AG04450 (cell line): ENCODE measurements around the gene KRTAP10-11. TPM values are rescaled to one million over a fixed set of nuclear protein-coding genes. Genes with fewer than 3 reads are reported as not detected.

Experiments
- CTCF ChIA-PET: fragments of 300-600, 350-600 bp; formaldehyde crosslinking; extraction: SDS; loops from one replicate; lab custom pipeline; 2022; ENCODE audit warnings: antibody characterized with exemption, inconsistent platforms; lab: Charles Lee
- POLR2A ChIA-PET: fragments of 350-600 bp; formaldehyde crosslinking; extraction: SDS; loops from one replicate; lab custom pipeline; 2021; ENCODE audit warnings: antibody characterized with exemption, inconsistent platforms; lab: Yijun Ruan, JAX
- DNase-seq: peaks from one replicate; pipeline ENCODE4 v3.0.0-alpha.2; 2011; ENCODE audit warnings: low read depth, low spot score
- H3K27ac ChIP-seq: one replicate; pipeline ENCODE4 v1.5.1; 2012; ENCODE audit warnings: low read depth, low read length, control low read depth
- H3K27me3 ChIP-seq: one replicate; pipeline ENCODE4 v1.6.0; 2012; ENCODE audit warnings: low read length; ENCODE audit not compliant: control insufficient read depth, insufficient read depth
- H3K4me3 ChIP-seq: 2 replicates; pipeline ENCODE4 v1.5.1; 2011; ENCODE audit warnings: mild to moderate bottlenecking, low read depth, low read length, control low read depth
- H3K9me3 ChIP-seq: 2 replicates; pipeline ENCODE4 v1.5.1; 2012; ENCODE audit warnings: low read length; ENCODE audit not compliant: control insufficient read depth, insufficient read depth
- polyA plus RNA-seq: library from polyadenylated mRNA; depleted of rRNA; stranded (reverse); fragments of >200 nt; gene quantifications from 2 replicates; pipeline ENCODE4 v1.2.3, GENCODE V29; 2011
- TF ChIP-seq, protein P1 (sequence below): IDR thresholded peaks from 2 replicates; pipeline ENCODE4 v1.5.1; 2011; ENCODE audit warnings: low read depth, low read length, control low read depth, inconsistent platforms

Gene KRTAP10-11
- polyA plus RNA-seq, 1 experiment, result not detected

DNA sequence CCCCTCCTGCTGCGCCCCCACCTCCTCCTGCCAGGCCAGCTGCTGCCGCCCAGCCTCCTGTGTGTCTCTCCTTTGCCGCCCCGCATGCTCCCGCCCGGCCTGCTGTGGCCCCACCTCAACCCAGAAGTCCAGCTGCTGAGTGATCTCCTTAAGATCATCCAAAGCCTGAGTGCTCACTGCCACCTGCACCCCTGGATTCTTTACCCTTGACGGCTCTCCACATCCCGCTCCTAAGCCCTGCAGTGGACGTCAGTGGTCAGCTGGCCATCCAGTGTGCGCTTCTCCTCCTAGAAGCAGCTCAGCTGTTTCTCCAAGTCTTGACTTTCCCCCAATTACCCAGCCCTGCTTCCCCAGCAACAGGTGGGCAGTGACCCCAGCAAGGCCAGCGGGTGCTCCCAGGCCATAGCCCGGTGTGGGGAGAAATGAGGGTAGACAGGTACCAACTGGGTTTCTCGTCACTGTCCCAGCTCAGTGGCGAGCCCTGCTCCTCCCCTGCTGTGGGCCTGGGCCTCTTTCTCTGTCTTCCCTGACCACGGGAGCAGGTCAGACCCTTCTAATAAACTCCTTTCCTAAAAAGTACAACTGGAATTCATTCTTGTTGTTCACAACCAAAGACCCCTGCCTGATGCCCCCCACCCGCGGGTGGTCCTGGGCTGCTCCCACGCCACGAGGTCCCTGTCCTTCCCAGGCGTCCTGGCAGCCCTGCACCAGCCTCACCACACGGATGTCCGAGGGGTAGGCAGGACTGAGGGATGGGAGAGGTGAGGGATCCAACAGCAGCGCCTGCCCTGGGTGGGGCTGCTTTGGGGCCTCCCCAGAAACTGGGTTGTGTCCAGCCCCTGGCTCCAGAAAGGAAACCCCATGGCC, 44.4 kb upstream of the KRTAP10-11 start:
- ChIA-PET POLR2A (no interaction called here), CTCF (no interaction called here)
- H3K9me3 ChIP-seq, result no peaks in the 10 kb centered on the region; the same call in 1 of the 2 replicates
- TF ChIP-seq, protein P1, sequence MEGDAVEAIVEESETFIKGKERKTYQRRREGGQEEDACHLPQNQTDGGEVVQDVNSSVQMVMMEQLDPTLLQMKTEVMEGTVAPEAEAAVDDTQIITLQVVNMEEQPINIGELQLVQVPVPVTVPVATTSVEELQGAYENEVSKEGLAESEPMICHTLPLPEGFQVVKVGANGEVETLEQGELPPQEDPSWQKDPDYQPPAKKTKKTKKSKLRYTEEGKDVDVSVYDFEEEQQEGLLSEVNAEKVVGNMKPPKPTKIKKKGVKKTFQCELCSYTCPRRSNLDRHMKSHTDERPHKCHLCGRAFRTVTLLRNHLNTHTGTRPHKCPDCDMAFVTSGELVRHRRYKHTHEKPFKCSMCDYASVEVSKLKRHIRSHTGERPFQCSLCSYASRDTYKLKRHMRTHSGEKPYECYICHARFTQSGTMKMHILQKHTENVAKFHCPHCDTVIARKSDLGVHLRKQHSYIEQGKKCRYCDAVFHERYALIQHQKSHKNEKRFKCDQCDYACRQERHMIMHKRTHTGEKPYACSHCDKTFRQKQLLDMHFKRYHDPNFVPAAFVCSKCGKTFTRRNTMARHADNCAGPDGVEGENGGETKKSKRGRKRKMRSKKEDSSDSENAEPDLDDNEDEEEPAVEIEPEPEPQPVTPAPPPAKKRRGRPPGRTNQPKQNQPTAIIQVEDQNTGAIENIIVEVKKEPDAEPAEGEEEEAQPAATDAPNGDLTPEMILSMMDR, result no peak
- no peaks in the 10 kb centered on the region for H3K27me3 ChIP-seq
- no peak overlapping the region for H3K27ac ChIP-seq
- no peak for DNase-seq
- H3K4me3 ChIP-seq, result no peak overlapping the region

GRCh38 chr21:44602463-44602850, 43.8 kb upstream of the KRTAP10-11 start:
- no peaks in the 10 kb centered on the region for H3K27me3 ChIP-seq
- H3K27ac ChIP-seq, result no peak overlapping the region
- TF ChIP-seq, protein P1, result no peak
- no peak overlapping the region for H3K4me3 ChIP-seq
- POLR2A ChIA-PET, result no interaction called here
- no peak for DNase-seq
- CTCF ChIA-PET, result no interaction called here
- H3K9me3 ChIP-seq, result no peaks in the 10 kb centered on the region; the same call in 1 of the 2 replicates

- Histone ChIP-seq H3K4me3 (no peak overlapping the region), H3K27ac (no peak overlapping the region), H3K9me3 (no peaks in the 10 kb centered on the region; the same call in 1 of the 2 replicates), H3K27me3 (no peaks in the 10 kb centered on the region)
- DNase-seq, result no peak
- ChIA-PET CTCF (no interaction called here), POLR2A (no interaction called here)
- TF ChIP-seq, protein P1, result no peak
Measured at GRCh38 chr21:44603109-44603875, 42.9 kb upstream of the KRTAP10-11 start.

GRCh38 chr21:44603911-44604310, 42.3 kb upstream of the KRTAP10-11 start:
- no peaks in the 10 kb centered on the region for H3K27me3 ChIP-seq
- POLR2A ChIA-PET, result no interaction called here

More at GRCh38 chr21:44603911-44604310, 42.3 kb upstream of the KRTAP10-11 start:
- TF ChIP-seq, protein P1, result no peak
- no peaks in the 10 kb centered on the region; the same call in 1 of the 2 replicates for H3K9me3 ChIP-seq
- no peak overlapping the region for H3K27ac ChIP-seq
- no peak overlapping the region for H3K4me3 ChIP-seq
- no peak for DNase-seq
- CTCF ChIA-PET, result no interaction called here
